GM21825 (cell line): ENCODE measurements around the gene TCEAL1.
"Not testable (repeated sequence)": the region's sequence is repeated elsewhere in the genome, so short reads cannot be mapped to it uniquely, and the experiment has no call there.

Experiments
- ATAC-seq: cut with Tn5 transposase; IDR thresholded peaks from one replicate; pipeline ENCODE4 v1.9.1; 2021; ENCODE audit warnings: mild to moderate bottlenecking, moderate library complexity; ENCODE audit not compliant: unreplicated experiment

TCEAL1 gene, protein sequence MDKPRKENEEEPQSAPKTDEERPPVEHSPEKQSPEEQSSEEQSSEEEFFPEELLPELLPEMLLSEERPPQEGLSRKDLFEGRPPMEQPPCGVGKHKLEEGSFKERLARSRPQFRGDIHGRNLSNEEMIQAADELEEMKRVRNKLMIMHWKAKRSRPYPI

DNA sequence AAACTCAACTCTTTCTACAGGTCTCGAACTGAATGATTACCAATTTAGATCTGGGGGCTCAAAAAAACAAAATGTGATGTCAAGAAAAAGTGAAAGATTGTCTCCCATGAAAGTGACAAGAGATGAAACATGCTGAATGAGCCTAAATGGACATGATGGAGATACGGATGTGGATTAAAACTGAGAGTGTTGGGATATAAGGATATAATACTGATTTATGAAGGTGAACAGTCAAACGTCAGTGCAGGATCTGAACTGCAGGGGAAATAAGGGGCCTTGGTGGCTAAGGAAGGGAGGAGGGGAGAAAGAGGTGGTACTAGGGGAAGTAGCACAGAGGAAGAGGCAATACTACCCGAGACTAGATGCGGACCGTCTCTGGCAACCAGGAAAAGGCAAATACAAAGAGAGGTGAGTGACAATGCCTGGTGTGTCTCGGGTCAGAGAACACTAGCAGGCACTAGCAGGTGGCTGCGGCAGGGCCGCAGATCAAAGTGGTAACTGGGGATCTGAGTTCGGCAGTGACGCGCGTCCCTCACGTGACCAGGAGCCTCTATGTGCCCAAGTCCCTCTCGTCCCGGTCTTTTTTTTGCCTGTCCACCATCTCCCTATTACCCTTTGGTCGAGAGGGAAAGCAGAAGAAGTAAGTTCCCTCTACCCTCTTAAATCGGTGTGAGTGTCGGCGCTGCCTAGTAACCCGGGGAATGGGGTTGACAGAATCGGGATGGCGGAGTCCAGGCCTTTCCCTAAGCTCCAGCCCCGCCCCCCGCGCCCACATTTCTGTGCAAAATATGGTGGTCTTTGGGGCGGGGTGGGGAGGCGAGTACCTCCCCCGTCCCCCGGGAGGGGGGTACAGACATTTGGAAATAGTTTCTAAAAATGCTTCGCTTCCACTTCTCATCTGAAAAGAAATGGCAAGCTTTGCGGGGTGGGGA lies at the start of gene TCEAL1:
Gene TCEAL1 (plus strand): TSS at position 590 of the 932 bp plus-strand sequence. CDS start 942 bp downstream, outside the sequence.
- peak; percentile 63 for ATAC-seq

DNA sequence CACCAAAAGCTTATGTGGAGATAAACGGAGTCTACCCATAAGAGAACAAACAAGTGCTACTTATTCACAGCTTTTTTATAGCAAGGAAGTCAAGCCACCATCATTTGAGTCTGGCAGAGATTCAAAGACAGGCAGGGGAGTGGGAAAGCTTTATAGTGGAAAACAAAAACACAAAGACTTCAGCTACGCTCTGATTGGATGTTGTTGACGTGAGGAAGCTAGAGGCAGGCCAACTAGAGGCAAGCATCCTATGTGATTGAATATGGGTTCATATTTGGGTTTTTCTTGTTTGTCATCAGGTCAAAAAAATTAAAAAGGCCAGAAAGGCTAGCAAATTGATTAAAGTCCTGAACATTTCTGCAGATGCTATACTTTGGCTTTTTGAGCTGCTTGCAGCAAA lies 44.2 kb upstream of the TCEAL1 start:
- no peak for ATAC-seq

DNA sequence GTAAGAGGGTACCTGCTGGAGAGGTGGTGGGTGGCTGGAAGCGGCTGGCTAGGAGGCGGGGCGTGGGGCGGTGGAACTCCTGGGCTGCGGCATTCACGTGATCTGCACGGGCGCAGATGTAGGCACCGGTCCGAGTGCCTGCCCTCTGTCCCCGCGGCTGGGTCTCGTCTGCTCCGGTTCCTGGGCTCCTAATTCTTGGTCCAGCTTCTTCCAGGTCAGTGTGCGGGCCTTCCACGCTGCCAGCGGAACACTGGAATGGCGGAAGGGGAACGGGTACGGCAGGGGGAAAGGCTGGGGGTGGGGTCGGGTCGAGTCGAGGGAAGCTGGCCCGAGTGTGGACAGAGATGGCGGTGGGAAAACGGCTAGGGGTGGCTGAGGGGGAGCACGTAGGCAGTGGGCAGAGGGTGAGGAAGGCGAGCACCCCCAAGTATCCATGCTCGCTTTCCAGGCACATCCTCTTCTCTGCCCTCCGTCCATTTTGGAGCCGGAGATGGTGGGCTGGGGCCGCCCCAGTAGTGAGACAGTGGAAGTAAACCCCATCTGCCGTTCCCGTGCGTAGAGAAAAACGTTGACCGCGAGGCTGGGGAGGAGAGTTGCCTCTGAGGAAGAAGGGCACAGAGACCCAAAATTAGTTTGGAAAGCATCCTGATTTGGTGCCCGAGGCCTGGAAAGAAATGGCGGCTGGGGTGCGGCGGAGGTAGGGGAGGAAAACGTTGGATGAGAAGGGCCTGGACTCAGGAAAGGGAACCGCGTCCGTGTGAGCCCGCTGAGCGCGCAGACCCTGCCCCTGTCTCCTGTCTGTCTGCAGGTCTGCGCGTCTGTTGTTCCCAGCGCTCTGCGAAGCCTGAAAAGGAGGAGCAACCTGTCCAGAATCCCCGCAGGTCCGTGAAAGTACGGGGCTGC lies 43.1 kb upstream of the TCEAL1 start, which contains the start of gene TCEAL4:
Gene TCEAL4 (plus strand): TSS at position 105 of the 903 bp plus-strand sequence. CDS start 1,161 bp downstream, outside the sequence.
- ATAC-seq = peak; percentile 80

DNA sequence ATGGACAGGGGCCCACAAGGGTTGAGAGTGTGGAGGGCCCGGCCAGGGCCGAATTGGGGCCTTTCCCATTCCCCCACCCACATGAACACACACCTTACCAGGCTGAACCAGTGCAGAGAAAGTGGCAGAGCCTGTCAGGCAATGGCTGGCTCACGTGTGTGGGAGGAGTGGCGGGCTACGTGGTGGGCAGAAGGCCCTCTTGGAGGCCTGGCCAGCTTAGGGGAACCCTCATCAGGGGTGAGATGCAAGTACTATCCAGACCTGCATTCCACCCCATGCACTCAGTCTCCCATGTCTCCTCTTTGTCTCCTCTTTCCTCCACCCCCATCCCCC lies 42.5 kb upstream of the TCEAL1 start:
- no peak for ATAC-seq

DNA sequence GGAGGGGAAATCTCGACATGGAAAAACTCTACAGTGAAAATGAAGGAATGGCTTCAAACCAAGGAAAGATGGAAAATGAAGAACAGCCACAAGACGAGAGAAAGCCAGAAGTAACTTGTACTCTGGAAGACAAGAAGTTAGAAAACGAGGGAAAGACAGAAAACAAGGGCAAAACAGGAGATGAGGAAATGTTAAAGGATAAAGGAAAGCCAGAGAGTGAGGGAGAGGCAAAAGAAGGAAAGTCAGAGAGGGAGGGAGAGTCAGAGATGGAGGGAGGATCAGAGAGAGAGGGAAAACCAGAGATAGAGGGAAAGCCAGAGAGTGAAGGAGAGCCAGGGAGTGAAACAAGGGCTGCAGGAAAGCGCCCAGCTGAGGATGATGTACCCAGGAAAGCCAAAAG lies 42.1 kb upstream of the TCEAL1 start:
- ATAC-seq = no peak

DNA sequence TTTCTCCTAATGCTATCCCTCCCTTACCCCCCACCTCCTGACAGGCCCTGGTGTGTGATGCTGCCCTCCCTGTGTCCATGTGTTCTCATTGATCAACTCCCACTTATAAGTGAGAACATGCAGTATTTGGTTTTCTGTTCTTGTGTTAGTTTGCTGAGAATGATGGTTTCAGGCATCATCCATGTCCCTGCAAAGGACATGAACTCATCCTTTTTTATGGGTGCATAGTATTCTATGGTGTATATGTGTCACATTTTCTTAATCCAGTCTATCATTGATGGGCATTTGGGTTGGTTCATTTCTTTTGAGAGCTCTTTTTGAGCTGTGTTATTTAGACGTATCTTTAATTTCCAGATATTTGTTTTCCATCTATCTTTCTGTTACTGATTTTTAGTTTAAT lies 36.5 kb upstream of the TCEAL1 start:
- ATAC-seq = not testable (repeated sequence)

DNA sequence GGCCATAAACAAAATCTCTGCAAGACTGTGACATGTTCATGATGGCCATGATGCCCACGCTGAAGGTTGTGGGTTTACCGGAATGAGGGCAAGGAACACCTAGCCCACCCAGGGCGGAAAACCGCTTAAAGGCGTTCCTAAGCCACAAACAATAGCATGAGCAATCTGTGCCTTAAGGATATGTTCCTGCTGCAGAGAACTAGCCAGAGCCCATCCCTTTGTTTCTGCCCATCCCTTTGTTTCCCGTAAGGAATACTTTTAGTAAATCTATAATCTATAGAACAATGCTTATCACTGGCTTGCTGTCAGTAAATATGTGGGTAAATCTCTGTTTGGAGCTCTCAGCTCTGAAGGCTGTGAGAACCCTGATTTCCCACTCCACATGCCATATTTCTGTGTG lies 33.6 kb upstream of the TCEAL1 start:
- not testable (repeated sequence) for ATAC-seq

DNA sequence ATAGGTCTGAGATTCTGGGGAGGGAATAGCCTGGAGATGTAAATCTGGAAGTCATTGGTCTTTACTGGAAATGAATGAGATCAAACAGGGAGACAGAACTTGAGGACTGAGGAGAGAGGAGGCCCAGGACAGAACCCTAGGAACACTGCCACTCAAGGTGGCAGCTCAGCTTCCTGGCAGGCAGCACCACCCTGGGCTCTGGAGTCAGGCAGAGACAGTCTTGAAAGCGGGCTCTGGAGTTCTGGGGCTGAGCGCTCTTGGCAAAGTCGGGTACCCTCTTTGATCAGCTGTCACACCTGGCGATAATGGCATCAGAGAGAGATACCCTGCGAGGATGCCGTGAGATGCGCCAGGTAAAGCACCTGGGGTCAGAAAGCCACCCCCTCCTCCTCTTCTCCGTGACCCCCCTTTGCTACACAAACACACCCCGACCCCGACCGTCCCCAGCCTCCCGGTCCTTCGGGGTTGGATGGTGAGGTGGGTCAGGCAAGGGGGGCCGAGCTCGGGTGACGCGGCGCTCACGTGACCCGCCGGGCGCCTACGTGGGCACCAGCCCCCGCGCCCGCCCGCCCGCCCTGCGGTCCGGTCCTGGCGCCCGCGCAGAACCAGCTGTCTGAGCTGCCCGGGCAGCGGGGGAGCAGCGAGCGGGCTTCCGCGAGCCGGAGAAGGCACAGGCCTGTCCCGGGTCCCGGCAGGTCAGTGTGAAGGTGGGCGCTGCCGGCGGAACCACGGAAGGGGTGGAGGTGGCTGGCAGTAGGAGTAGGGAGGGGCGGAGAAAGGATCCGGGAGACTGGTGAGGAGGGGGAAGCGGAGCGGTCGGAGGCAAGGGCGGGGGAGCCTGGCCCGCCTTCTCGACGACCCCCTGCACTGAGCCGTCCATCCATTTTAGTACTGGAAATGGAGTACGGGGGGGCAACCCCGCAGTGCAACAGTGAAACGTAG lies 21.1 kb upstream of the TCEAL1 start, which contains the start of gene TCEAL3:
Gene TCEAL3 (plus strand): TSS at position 600 of the 942 bp plus-strand sequence. CDS start 1,102 bp downstream, outside the sequence.
- ATAC-seq = peak; percentile 70

DNA sequence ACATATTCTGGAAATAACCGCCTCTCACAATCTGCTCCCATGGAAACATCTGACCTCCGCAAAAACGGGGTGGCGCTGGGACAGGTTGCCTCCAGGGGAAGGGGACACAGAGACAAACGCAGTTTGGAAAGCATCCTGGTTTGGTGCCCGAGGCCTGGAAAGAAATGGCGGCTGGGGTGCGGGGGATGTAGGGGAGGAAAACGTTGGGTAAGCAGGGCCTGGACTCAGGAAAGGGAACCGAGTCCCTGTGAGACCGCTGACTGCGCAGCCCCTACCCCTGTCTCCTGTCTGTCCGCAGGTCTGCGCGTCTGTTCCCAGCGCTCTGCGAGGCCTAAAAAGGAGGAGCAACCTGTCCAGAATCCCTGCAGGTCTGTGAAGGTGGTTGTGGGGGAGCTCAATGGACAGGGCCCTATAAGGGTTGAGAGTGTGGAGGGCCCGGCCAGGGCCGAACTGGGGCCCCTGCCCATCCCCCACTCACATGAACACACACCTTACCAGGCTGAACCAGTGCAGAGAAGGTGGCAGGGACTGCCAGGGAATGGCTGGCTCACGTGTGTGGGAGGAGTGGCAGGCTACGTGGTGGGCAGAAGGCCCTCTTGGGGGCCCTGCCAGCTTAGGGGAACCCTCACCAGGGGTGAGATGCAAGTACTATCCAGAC lies 20.3 kb upstream of the TCEAL1 start:
- ATAC-seq = no peak

DNA sequence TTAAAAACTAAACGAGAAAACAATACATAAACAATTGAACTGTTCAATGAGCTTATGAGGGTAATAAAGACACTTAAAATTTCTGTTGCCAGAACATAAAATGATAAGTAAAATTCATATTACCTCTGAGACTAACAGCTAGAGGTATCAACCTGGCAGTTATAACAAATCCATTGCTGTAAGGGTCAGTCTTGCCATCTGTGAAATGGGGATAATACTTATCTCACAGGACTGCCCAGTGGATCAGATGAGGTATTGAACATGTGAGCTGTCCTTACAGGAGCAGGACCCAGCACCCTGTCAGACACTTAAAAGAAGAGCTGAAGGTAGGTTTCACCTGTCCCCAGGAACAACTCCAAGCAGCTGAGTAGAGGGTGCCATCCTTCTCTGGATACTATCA lies 18.5 kb upstream of the TCEAL1 start:
- ATAC-seq = no peak

DNA sequence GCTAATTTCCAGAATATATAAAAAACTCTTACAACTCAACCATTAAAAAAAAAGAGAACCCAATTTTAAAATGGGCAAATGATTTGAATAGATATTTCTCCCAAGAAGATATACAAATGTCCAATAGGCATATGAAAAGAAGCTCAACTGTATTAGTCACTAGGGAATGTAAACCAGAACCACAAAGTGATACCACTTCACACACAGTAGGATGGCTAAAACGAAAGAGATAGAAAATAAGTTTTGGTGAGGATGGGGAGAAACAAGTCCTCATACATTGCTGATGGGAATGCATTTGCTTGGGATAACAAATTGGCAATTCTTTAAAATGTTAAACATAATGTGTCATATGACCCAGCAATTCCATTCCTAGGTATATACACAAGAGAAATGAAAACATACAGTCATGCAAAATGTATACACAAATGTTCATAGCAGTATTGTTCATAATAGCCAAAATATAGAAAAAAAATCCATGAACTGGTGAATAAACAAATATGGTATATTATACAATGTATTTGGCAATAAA lies 15.3 kb upstream of the TCEAL1 start:
- ATAC-seq = no peak

DNA sequence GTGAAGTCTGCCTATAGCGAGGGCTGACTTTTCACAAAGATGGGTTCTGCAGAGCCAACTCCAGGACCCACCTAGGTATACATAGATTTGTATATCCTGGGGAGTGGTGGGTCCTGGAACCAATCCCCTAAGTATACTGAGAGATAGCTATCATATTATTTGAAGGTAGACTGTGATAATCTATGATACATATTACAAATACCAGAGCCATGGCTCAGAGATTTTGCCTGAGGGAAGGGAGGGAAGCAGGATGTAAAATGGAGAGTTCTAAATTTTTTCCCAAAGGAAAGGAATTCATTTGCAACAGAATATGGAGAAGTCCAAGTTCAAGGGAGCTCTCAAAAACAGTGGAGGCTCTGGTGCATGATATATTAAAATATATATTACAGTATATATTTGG lies 13.8 kb upstream of the TCEAL1 start:
- no peak for ATAC-seq

DNA sequence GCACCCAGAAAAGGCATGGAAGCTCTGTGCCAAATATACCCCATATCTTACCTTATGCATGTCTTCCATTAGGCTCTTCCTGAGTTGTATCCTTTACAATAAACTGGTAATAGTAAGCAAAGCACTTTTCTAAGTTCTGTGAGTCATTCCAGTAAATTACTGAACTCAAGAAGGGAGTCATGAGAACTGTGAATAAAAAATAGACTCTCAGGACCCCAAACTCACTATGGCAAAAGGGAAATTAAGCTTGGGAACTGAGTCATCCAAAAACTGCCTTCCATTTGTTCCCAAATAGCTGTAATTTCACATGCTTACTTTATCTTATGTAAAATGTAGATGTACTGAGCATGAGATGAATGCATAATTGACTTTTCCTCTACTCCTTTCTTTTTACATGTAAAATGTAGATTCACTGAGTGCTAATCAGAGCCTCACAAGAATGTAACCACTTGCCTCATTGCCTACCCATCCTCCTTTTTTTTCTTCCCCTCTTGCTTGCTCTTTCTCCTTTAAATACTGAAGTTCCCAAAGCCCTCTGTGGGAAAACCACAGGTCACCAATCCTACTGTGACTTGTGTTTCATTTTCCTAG lies 12.9 kb upstream of the TCEAL1 start:
- ATAC-seq = no peak

DNA sequence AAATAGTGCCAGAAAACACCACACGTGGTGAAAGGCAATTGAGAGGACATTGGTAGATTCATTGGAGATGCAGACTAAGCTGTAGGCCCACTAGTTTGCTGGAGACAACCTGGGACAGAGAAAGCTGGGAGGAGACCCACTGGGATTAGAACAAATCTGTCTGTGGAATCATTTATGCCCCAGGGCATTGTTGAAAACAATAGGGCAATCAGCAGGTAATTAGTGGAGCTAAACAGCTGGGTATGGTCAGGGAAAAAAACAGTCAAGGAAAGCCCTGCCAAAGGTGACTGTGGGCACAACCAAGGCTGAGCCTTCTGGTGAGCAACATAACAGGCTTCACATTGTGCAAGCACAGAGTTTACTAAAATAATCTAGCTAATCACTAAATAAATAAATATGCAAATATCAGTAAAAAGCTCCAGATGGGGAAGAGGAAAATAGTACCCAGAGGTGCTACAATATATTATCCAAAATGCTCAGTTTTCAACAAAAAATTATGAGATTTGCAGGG lies 12.0 kb upstream of the TCEAL1 start:
- ATAC-seq = no peak

DNA sequence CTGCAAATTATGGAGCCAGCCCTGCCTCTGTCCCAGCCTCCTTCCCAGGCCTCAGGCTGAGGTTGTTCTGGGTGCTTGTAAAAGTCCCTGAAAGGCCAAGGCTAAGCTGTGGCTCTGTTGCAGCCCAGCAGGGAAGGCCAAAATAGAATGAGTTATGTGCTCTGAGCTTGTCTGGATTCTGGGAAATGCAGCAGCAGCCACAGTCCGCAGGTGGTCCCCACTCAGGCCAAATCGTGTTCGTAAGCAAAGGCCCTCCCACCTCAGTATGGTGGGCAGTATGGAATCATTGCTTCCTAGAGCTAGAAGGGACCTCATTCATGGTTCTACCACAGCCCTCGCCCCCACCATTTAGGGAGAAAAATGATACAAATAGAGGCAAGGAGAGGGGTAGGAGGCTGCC lies 4.7 kb upstream of the TCEAL1 start:
- no peak for ATAC-seq

DNA sequence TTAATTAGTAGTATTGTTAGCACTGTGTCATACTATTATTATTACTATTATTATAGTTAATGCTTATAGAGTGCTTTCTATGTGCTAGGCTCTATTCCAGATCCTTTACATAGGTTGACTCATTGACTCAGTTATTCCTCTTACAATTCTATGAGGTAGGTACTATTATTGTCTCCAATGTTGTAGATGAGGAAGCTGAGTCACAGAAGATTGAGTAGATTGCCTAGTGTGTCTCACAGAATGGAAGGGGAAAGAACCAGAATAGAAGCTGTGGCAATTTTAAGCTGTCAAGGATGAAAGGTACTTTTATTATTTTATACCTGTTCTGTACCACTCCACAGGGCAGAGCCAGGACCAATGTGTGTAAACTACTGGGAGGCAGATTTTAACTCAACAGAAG lies 1.9 kb upstream of the TCEAL1 start:
- no peak for ATAC-seq

DNA sequence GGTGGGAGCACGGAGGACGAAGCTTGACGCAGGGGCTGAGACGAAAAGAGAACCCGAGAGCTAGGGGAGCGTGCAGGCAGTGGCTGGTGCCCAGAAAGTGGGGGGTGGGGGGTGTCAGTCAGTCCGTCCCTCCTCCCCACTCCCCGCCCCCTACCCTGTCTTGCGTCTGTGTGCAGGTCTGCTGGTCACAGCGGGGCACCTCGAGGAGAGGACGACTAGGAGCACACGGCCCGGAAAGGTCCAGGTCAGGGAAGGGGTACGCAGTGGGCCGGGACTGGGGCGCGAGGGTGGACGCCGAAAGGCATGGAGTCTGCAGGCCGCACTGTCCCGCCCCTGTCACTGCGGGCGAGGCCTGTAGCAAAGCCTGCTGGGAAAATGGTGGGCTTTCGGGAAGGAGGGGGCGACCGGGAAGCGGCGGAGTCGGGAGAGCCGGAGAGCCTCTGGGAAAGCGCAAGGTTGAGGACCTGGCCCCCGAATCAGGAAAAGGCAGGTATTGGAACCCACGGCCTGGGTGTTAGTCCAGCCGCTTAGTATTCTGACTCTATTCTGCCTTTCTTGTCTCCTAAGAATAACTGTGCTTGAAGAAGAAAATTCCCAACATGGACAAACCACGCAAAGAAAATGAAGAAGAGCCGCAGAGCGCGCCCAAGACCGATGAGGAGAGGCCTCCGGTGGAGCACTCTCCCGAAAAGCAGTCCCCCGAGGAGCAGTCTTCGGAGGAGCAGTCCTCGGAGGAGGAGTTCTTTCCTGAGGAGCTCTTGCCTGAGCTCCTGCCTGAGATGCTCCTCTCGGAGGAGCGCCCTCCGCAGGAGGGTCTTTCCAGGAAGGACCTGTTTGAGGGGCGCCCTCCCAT lies 769 bp downstream of the TCEAL1 start:
- ATAC-seq = peak; percentile 32

DNA sequence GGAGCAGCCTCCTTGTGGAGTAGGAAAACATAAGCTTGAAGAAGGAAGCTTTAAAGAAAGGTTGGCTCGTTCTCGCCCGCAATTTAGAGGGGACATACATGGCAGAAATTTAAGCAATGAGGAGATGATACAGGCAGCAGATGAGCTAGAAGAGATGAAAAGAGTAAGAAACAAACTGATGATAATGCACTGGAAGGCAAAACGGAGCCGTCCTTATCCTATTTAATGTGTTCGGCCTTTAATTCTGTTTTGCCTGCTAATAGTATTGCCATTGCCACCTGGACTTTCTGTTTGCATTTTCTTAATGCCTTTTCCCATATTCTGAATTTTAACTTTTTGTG lies 1.4 kb downstream of the TCEAL1 start:
- ATAC-seq = no peak
